D721Med (cell line): ENCODE data around the gene RNU7-1.

Experiments used
- DNase-seq: peaks from one replicate; pipeline ENCODE4 v3.0.0; 2011; ENCODE audit warnings: low spot score; ENCODE audit not compliant: insufficient read length
- FAIRE-seq: peaks from 2 replicates; lab custom pipeline; 2011; peaks lifted over from hg19 to GRCh38; lab: Jason Lieb, UNC
- CTCF ChIP-seq: IDR thresholded peaks from 2 replicates; pipeline ENCODE4 v1.5.1; 2012; ENCODE audit warnings: mild to moderate bottlenecking, control low read depth; ENCODE audit not compliant: insufficient read depth; ENCODE audit errors: missing control alignments

Gene RNU7-1

GRCh38 chr12:6955108-6956020 is 11.7 kb downstream of the RNU7-1 start:
- DNase-seq: no peak
- FAIRE-seq: no peak
- no peak for TF ChIP-seq CTCF

GRCh38 chr12:6956021-6956727 is 12.6 kb downstream of the RNU7-1 start:
- DNase-seq (no peak), FAIRE-seq (no peak)
- TF ChIP-seq CTCF: no peak

- TF ChIP-seq CTCF: no peak
- FAIRE-seq (no peak), DNase-seq (no peak)
Measured at GRCh38 chr12:6957151-6957701, 13.6 kb downstream of the RNU7-1 start.

GRCh38 chr12:6957741-6958608 is 14.4 kb downstream of the RNU7-1 start:
- no peak for DNase-seq
- no peak for TF ChIP-seq CTCF
- FAIRE-seq: no peak

- DNase-seq (no peak), FAIRE-seq (no peak)
- no peak for TF ChIP-seq CTCF
Measured at GRCh38 chr12:6958609-6959057, 15.0 kb downstream of the RNU7-1 start.

GRCh38 chr12:6959058-6959804 is 15.6 kb downstream of the RNU7-1 start:
- TF ChIP-seq CTCF: no peak
- DNase-seq (no peak), FAIRE-seq (no peak)
